ENCODE measurements around the gene CCDC91. TPM values are rescaled to one million over a fixed set of nuclear protein-coding genes. Genes with fewer than 3 reads are reported as not detected.

CCDC91 gene
- total and polyA plus RNA-seq, 4 donors: 19.8 to 30.1 (median 28.7) TPM

GRCh38 chr12:28583701-28584261 lies 393.5 kb downstream of the CCDC91 start:
- 80 to 82% methylated on average over 5 of the region's 5 CpGs for WGBS, 2 donors
- no peaks in the 10 kb centered on the region for H3K36me3 ChIP-seq (ENCODE audit: control insufficient read depth in 1 of 2, insufficient read depth in 2 of 2, low read length in 1 of 2)
- intact Hi-C loops (cut with DNase I): no loop called here

DNA sequence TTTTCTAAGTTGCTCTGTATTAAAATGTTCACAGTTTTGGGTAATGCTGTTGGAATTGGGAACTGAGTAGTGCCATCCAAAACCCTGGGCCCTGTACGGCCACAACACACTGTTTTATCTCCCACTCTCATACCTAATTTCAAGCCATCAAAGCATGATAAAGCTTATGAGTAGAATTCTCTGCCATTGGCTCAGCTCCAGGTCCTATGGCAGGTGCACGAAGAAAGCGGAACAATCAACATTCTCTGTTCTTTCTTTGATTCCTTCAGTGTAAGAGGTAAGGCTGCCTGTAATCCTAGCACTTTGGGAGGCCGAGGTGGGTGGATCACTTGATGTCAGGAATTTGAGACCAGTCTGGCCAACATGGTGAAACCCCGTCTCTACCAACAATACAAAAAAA lies 394.9 kb downstream of the CCDC91 start:
- Histone ChIP-seq H3K4me1 (ENCODE audit: control insufficient read depth in 1 of 2, insufficient read depth in 2 of 2, low read length in 2 of 2) (no peaks in the 10 kb centered on the region), H3K9me3 (ENCODE audit: control insufficient read depth, low read length) (no peaks in the 10 kb centered on the region), H3K27me3 (ENCODE audit: control insufficient read depth in 1 of 2, insufficient read depth in 2 of 2, low read length in 1 of 2) (no peaks in the 10 kb centered on the region), H3K4me3 (ENCODE audit: low read length in 2 of 2) (no peak overlapping the region), H3K27ac (ENCODE audit: low read depth in 1 of 2, low read length in 2 of 2) (no peak overlapping the region), H3K36me3 (ENCODE audit: control insufficient read depth in 1 of 2, insufficient read depth in 2 of 2, low read length in 1 of 2) (no peaks in the 10 kb centered on the region)
- DNase-seq: no peak
- no peak for ATAC-seq (ENCODE audit: low FRiP score)
- intact Hi-C loops (cut with DNase I): no loop called here
- 93 to 94% methylated on average over 5 of the region's 5 CpGs for WGBS, 2 donors

More at GRCh38 chr12:28583701-28584261, 393.5 kb downstream of the CCDC91 start:
- H3K4me1 ChIP-seq (ENCODE audit: control insufficient read depth in 1 of 2, insufficient read depth in 2 of 2, low read length in 2 of 2): no peaks in the 10 kb centered on the region
- H3K27me3 ChIP-seq (ENCODE audit: control insufficient read depth in 1 of 2, insufficient read depth in 2 of 2, low read length in 1 of 2): no peaks in the 10 kb centered on the region
- H3K4me3 ChIP-seq (ENCODE audit: low read length in 2 of 2): no peak overlapping the region
- ATAC-seq (ENCODE audit: low FRiP score): no peak
- H3K27ac ChIP-seq (ENCODE audit: low read depth in 1 of 2, low read length in 2 of 2): no peak overlapping the region
- no peak for DNase-seq
- H3K9me3 ChIP-seq (ENCODE audit: control insufficient read depth, low read length): no peaks in the 10 kb centered on the region

GRCh38 chr12:28586481-28586880 lies 396.2 kb downstream of the CCDC91 start:
- H3K27me3 ChIP-seq (ENCODE audit: control insufficient read depth in 1 of 2, insufficient read depth in 2 of 2, low read length in 1 of 2): no peaks in the 10 kb centered on the region
- H3K27ac ChIP-seq (ENCODE audit: low read depth in 1 of 2, low read length in 2 of 2): no peak overlapping the region
- intact Hi-C loops (cut with DNase I): no loop called here
- ATAC-seq (ENCODE audit: low FRiP score): no peak
- no peaks in the 10 kb centered on the region for H3K36me3 ChIP-seq (ENCODE audit: control insufficient read depth in 1 of 2, insufficient read depth in 2 of 2, low read length in 1 of 2)
- no peaks in the 10 kb centered on the region for H3K4me1 ChIP-seq (ENCODE audit: control insufficient read depth in 1 of 2, insufficient read depth in 2 of 2, low read length in 2 of 2)
- DNase-seq: no peak
- H3K9me3 ChIP-seq (ENCODE audit: control insufficient read depth, low read length): no peaks in the 10 kb centered on the region
- no peak overlapping the region for H3K4me3 ChIP-seq (ENCODE audit: low read length in 2 of 2)
- 44 to 49% methylated on average over 3 of the region's 3 CpGs for WGBS, 2 donors

DNA sequence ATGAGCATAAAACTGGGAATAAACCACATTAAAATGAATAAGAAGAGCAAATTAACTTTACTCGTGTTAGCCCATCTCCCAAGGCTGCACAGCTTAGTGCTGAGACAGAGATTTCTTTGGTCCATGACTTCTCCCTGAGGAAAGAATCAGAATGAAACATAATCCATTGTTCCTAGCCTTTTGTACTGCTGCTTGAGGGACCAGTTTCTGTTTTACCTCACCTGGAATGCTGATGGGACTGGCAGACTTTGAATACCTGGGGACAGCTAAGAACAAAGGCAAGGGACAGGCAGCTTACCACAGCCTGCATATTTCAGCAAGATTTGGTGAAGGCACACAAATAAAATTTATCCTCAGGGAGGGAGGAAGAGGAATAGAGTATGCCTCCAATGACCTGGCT lies 401.6 kb downstream of the CCDC91 start:
- DNase-seq (no peak), ATAC-seq (ENCODE audit: low FRiP score) (no peak)
- no peaks in the 10 kb centered on the region for H3K27me3 ChIP-seq (ENCODE audit: control insufficient read depth in 1 of 2, insufficient read depth in 2 of 2, low read length in 1 of 2)
- no peak overlapping the region for H3K27ac ChIP-seq (ENCODE audit: low read depth in 1 of 2, low read length in 2 of 2)
- WGBS, 2 donors: 71 to 91% methylated on average over 1 of the region's 1 CpG
- intact Hi-C loops (cut with DNase I): no loop called here
- H3K4me3 ChIP-seq (ENCODE audit: low read length in 2 of 2): no peak overlapping the region
- H3K9me3 ChIP-seq (ENCODE audit: control insufficient read depth, low read length): peaks cover 2% of the 10 kb centered on the region
- no peaks in the 10 kb centered on the region for H3K36me3 ChIP-seq (ENCODE audit: control insufficient read depth in 1 of 2, insufficient read depth in 2 of 2, low read length in 1 of 2)
- H3K4me1 ChIP-seq (ENCODE audit: control insufficient read depth in 1 of 2, insufficient read depth in 2 of 2, low read length in 2 of 2): no peaks in the 10 kb centered on the region

Other genes with a start within 250 kb of the CCDC91 start
- 1 to 10 TPM; 4.5 to 7.1 TPM for gene PTHLH, start 217.7 kb upstream of the CCDC91 start, total RNA-seq
- gene PTHLH, start 217.7 kb upstream of the CCDC91 start, polyA plus RNA-seq: 1 to 10 TPM; 2.3 to 4.5 TPM